Measurements from ENCODE around the gene SAXO2.
"Not testable (repeated sequence)": the region's sequence is repeated elsewhere in the genome, so short reads cannot be mapped to it uniquely, and the experiment has no call there.

Gene SAXO2

GRCh38 chr15:82332711-82333602, 70.3 kb downstream of the SAXO2 start:
- DNase-seq (ENCODE audit: insufficient read length, low spot score); FAIRE-seq: not testable (repeated sequence)

DNA sequence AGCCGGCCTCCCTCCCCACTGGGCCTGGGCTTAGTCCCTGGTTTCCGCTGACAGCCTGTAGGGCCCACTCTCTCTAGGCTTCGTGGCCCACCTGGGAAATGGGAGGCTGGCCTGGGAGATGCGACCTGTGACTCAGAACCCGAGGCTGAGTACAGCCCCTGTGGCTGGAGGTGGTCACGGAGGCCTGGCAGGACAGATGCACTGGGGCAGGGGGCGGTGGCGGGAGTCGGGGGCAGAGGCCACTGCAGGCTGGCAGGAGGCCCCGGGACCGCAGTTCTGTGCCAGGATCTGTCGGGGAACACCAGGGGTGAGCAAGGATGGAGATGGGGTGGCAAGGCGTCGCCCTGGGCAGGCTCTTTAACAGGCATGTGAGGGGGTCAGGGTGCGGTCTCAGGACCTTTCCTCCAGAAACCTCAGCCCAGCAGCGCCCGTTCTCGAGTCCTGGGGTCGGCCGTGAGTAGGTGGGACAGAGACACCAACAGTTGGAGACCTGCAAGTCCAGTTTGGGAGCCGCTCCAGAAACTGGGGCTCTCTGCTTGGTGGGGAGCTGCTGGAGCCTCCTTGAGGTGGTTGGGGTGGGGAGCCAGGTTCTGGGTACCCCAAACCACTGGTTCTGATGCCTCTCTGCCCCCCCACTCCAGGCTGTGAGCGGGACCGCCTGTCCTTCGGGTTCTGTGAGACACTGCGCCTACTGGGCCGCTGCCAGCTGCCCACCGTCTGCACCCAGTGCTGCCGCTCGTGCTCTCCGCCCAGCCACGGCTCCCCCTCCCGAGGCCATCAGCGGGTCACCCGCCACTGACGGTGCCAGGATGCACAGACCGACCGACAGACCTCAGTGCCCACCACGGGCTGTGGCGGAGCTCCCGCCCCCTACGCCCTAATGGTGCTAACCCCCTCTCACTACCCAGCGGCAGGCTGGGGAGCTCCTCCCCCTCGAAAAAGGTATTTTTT, 71.3 kb downstream of the SAXO2 start:
- not testable (repeated sequence) for DNase-seq (ENCODE audit: insufficient read length, low spot score); FAIRE-seq

Data from D721Med (cell line).